Anterior cingulate cortex (tissue), 58 donors: ENCODE results near the gene FADS6.

Experiments
- DNase-seq, 58 donors: peaks; one replicate each; lab custom pipeline; 2025; lab: John Stamatoyannopoulos, UW

FADS6 gene

GRCh38 chr17:74893936-74894671, 671 bp upstream of the FADS6 start:
- no peak for DNase-seq

GRCh38 chr17:74892013-74892841, 1.2 kb downstream of the FADS6 start:
- no peak for DNase-seq

GRCh38 chr17:74890554-74890953, 2.9 kb downstream of the FADS6 start:
- no peak for DNase-seq

GRCh38 chr17:74888469-74888868, 5.0 kb downstream of the FADS6 start:
- no peak for DNase-seq

GRCh38 chr17:74883241-74883745, 10.1 kb downstream of the FADS6 start:
- no peak for DNase-seq

GRCh38 chr17:74882517-74883240, 10.8 kb downstream of the FADS6 start:
- DNase-seq, result no peak

- DNase-seq, result no peak
Observed at GRCh38 chr17:74881073-74881472, 12.4 kb downstream of the FADS6 start.

- DNase-seq, result no peak
Observed at GRCh38 chr17:74879308-74879707, 14.1 kb downstream of the FADS6 start.

- no peak for DNase-seq
Observed at GRCh38 chr17:74878658-74879057, 14.8 kb downstream of the FADS6 start.

GRCh38 chr17:74877592-74878548, 15.6 kb downstream of the FADS6 start:
- DNase-seq, result no peak

- no peak for DNase-seq
Observed at GRCh38 chr17:74875977-74876593, 17.3 kb downstream of the FADS6 start.

- peak in 11 of 58 donors; percentile 18 to 53 (median 27) for DNase-seq
Observed at GRCh38 chr17:74875155-74875976, 18.1 kb downstream of the FADS6 start.

- DNase-seq, result no peak
Observed at GRCh38 chr17:74874615-74875037, 18.8 kb downstream of the FADS6 start.

GRCh38 chr17:74873874-74874614, 19.4 kb downstream of the FADS6 start:
- DNase-seq, result no peak

- DNase-seq, result peak; percentile 94 to 100 (median 100)
Observed at GRCh38 chr17:74873037-74873873, 20.2 kb downstream of the FADS6 start.

- DNase-seq, result no peak
Observed at GRCh38 chr17:74872313-74873036, 21.0 kb downstream of the FADS6 start, which contains the start of gene FDXR. Gene FDXR (minus strand): TSS chr17:74872994. CDS start chr17:74872944, 50 bp downstream.
